ENCODE data around the gene SBSN. TPM values are rescaled to one million over a fixed set of nuclear protein-coding genes. Genes with fewer than 3 reads are reported as not detected.
A peak's percentile ranks its signal among the peaks of the same experiment; 100 is the strongest.

The SBSN gene
- total and polyA plus RNA-seq, 5 experiments from 2014 or later = 0.31 TPM; not detected in 4

- Mint-ChIP-seq H3K27ac (no peak overlapping the region), H3K36me3 (peaks cover 0 to 2% (median 0%) of the 10 kb centered on the region in 3 donors)
- no peak for ATAC-seq
Observed at GRCh38 chr19:35539850-35540249, 11.7 kb upstream of the SBSN start.

DNA sequence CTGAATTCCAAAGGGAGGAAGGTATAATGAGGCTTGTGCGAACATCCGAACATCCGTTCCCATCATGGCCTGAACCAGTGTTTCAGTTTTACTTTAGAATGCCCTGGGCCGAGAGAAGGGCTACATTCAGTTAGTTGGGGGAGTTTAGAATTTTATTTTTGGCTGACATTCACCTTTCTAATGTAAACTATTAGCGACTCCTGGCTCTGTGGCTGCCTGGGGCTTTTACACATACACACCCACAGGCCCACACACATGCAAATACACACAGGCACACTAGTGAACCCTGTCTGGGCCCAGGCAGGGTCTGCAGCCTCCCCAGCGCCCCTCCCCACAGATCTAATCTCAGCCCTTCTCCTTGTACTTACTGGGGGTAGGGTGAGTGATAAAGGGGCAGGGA, 11.2 kb upstream of the SBSN start:
- DNase-seq (no peak), ATAC-seq (no peak)
- no peaks in the 10 kb centered on the region for H3K9me3 Mint-ChIP-seq
- H3K27me3 Mint-ChIP-seq = no peaks in the 10 kb centered on the region
- POLR2A ChIA-PET = no interaction called here
- no peak overlapping the region for H3K4me3 Mint-ChIP-seq
- peak overlapping the region in 1 of 10 donors; percentile 9 for H3K27ac Mint-ChIP-seq
- peaks cover 0 to 2% (median 0%) of the 10 kb centered on the region in 3 donors for H3K36me3 Mint-ChIP-seq
- H3K4me1 Mint-ChIP-seq = peaks cover 7 to 22% (median 16%) of the 10 kb centered on the region in 4 donors

More at GRCh38 chr19:35539850-35540249, 11.7 kb upstream of the SBSN start:
- no peaks in the 10 kb centered on the region for H3K27me3 Mint-ChIP-seq
- H3K4me3 Mint-ChIP-seq = no peak overlapping the region
- no peak for DNase-seq
- H3K4me1 Mint-ChIP-seq = peaks cover 8 to 27% (median 19%) of the 10 kb centered on the region in 4 donors
- POLR2A ChIA-PET = no interaction called here
- no peaks in the 10 kb centered on the region for H3K9me3 Mint-ChIP-seq

GRCh38 chr19:35534803-35535480, 6.8 kb upstream of the SBSN start:
- Mint-ChIP-seq H3K27ac (peak overlapping the region in 6 of 10 donors; percentile 9 to 76 (median 56)), H3K4me3 (peak overlapping the region in 7 of 10 donors; percentile 10 to 71 (median 38))
- POLR2A ChIA-PET = no interaction called here

DNA sequence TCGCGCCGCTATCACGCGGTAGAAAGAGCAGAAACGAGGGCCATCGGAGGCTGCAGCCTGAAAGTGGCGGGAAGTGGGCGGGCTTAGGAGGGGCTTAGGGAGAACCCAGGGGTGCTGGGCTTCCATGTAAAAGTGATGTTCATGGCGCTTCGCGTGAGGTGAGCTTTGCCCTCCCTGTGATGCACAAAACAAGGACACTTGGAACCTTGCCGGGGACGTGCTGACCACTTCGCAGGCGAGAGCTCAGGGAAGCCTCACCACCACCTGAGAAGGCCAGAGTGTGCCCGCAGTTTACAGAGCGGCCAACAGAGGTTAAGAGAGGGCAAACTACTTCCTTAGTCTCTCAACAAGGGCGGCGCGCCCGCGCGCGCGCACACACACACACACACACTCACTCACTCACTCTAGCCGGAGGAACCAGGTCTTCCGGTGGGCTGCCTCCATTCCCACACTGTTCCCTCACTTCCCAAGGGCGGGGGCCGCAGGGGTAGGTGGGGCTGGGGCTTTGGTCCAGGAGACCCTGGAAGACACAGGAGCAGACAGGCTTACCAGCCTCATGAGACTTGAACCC, 5.8 kb upstream of the SBSN start:
- H3K4me3 Mint-ChIP-seq = peak overlapping the region; percentile 80 to 91 (median 86)
- peaks cover 0 to 14% (median 6%) of the 10 kb centered on the region in 5 donors for H3K27me3 Mint-ChIP-seq
- POLR2A ChIA-PET = no interaction called here
- DNase-seq (peak; percentile 19 to 81 (median 54)), ATAC-seq (peak; percentile 91 to 95)
- peak overlapping the region; percentile 36 to 95 (median 88) for H3K27ac Mint-ChIP-seq
- peaks cover 12 to 23% (median 21%) of the 10 kb centered on the region in 4 donors for H3K4me1 Mint-ChIP-seq
- no peaks in the 10 kb centered on the region for H3K9me3 Mint-ChIP-seq
- no peaks in the 10 kb centered on the region for H3K36me3 Mint-ChIP-seq

More at GRCh38 chr19:35534803-35535480, 6.8 kb upstream of the SBSN start:
- ATAC-seq = no peak
- no peaks in the 10 kb centered on the region for H3K36me3 Mint-ChIP-seq
- no peak for DNase-seq
- no peaks in the 10 kb centered on the region for H3K9me3 Mint-ChIP-seq
- H3K4me1 Mint-ChIP-seq = peaks cover 12 to 28% (median 27%) of the 10 kb centered on the region in 4 donors
- peaks cover 0 to 8% (median 4%) of the 10 kb centered on the region in 5 donors for H3K27me3 Mint-ChIP-seq

GRCh38 chr19:35533201-35533821, 5.2 kb upstream of the SBSN start, which contains the start of gene GAPDHS:
TSS of gene GAPDHS (plus strand) at chr19:35533456. CDS start at chr19:35533528, 72 bp downstream.
- Mint-ChIP-seq H3K4me1 (peaks cover 12 to 23% (median 21%) of the 10 kb centered on the region in 4 donors), H3K27me3 (peaks cover 4 to 20% (median 12%) of the 10 kb centered on the region in 5 donors), H3K36me3 (no peaks in the 10 kb centered on the region), H3K9me3 (no peaks in the 10 kb centered on the region), H3K27ac (peak within 1 kb of the TSS; percentile 36 to 95 (median 88)), H3K4me3 (peak within 1 kb of the TSS; percentile 80 to 91 (median 86))
- ATAC-seq (peak in 1 of 2 donors; percentile 29), DNase-seq (no peak)
- POLR2A ChIA-PET = no interaction called here

DNA sequence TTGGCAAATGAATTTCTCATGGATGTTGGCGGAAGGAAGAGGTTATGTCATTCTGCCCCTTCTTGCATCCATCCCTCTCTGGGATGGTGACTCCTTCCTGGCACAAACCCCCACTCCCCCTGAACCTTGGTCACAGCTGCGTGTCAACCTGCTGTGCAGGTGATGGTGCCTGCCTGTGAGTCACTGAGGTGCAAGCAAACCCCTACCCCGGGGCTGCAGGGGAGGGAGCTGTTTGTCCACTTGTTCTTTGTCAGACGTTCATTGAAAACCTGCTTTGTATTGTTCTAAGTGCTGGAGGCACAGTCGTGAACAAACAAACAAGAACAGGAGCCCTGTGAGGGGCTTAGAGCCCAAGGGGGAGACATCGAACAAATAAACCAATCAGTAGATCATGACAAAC, 3.2 kb upstream of the SBSN start:
- Mint-ChIP-seq H3K4me1 (peaks cover 14 to 22% (median 18%) of the 10 kb centered on the region in 4 donors), H3K4me3 (peak overlapping the region in 2 of 10 donors; percentile 14 to 50), H3K9me3 (no peaks in the 10 kb centered on the region), H3K27ac (peak overlapping the region in 1 of 10 donors; percentile 87), H3K27me3 (peaks cover 9 to 40% (median 23%) of the 10 kb centered on the region in 5 donors), H3K36me3 (no peaks in the 10 kb centered on the region)
- DNase-seq (no peak), ATAC-seq (no peak)
- POLR2A ChIA-PET = no interaction called here

GRCh38 chr19:35529241-35530218, 1.4 kb upstream of the SBSN start:
- Mint-ChIP-seq H3K4me1 (peaks cover 12 to 17% (median 14%) of the 10 kb centered on the region in 4 donors), H3K4me3 (no peak overlapping the region), H3K9me3 (no peaks in the 10 kb centered on the region), H3K36me3 (no peaks in the 10 kb centered on the region), H3K27me3 (peaks cover 9 to 43% (median 31%) of the 10 kb centered on the region in 5 donors), H3K27ac (no peak overlapping the region)
- no peak for DNase-seq
- ATAC-seq = no peak
- POLR2A ChIA-PET = no interaction called here

- Mint-ChIP-seq H3K27ac (no peak overlapping the region), H3K4me3 (no peak overlapping the region)
Observed at GRCh38 chr19:35525873-35526272, 2.2 kb downstream of the SBSN start.

DNA sequence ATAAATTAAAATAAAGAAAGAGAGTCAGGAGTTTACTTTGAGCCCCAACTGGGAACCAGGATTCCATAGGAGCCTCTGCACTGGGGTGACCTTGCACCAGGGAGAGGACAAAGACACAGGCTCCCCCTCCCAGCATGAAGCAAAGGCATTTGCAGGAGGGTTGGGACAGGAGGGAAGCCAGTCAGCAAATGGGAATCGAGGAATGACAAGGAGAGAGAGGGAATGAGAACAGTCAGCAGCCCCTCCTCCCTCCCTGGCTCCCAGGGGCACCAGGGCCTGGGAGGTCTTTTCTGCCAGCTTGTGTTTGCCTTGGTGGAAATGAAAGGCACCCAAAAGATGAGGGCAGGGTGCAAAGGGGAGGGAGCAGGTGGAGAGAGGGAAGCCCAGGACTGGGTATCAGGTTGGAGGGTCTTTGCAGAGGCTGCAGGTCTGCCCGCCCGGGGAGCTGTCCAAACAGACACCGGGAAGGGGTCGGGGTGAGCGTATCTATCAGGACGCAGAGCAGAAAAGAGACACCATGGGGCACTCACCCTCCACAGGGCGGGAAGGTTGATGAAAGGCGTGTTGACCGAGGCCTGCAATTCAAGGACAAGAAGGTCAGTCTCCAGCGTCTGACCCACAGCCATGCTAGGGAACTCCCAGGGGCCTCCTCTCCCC, 3.8 kb downstream of the SBSN start:
- Mint-ChIP-seq H3K4me3 (no peak overlapping the region), H3K27ac (no peak overlapping the region), H3K36me3 (no peaks in the 10 kb centered on the region), H3K9me3 (no peaks in the 10 kb centered on the region), H3K4me1 (peaks cover 0 to 3% (median 0%) of the 10 kb centered on the region in 4 donors), H3K27me3 (peaks cover 9 to 48% (median 34%) of the 10 kb centered on the region in 5 donors)
- no peak for ATAC-seq
- POLR2A ChIA-PET = no interaction called here
- no peak for DNase-seq

More at GRCh38 chr19:35525873-35526272, 2.2 kb downstream of the SBSN start:
- H3K36me3 Mint-ChIP-seq = no peaks in the 10 kb centered on the region
- POLR2A ChIA-PET = no interaction called here
- ATAC-seq (no peak), DNase-seq (no peak)
- H3K27me3 Mint-ChIP-seq = peaks cover 9 to 44% (median 32%) of the 10 kb centered on the region in 5 donors
- H3K4me1 Mint-ChIP-seq = peaks cover 0 to 3% (median 0%) of the 10 kb centered on the region in 4 donors
- no peaks in the 10 kb centered on the region for H3K9me3 Mint-ChIP-seq

DNA sequence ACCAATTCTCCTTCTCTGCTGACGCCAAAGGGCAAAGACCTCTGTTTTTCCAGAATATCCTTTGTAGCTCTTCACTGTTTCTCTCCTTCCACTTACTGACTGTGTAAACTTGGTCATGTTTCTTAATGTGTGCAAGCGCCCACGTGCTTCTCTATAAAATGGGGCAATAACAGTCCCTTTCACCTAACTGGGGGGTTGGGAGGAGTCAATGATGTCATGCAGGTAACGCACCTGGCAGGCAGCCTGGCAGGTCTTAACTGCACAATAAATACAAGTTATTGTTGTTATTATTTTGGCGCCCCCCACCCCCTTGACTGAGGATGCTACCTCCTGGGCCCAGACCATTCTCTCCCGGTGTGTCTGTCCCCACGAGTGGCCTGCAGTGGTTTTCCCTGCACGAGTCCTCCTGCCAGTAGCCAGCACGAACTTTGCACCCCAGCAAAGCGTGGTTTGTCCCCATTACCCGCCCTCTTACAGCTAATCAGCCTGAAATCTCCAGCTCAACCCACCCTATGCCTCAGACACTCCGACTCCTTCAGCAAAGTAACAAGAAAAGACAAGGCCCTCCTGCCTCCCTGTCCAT, 5.3 kb downstream of the SBSN start:
- POLR2A ChIA-PET = no interaction called here
- Mint-ChIP-seq H3K4me1 (peaks cover 0 to 2% (median 0%) of the 10 kb centered on the region in 4 donors), H3K27me3 (peaks cover 5 to 37% (median 21%) of the 10 kb centered on the region in 5 donors), H3K36me3 (no peaks in the 10 kb centered on the region), H3K9me3 (no peaks in the 10 kb centered on the region), H3K27ac (peak overlapping the region in 1 of 10 donors; percentile 12), H3K4me3 (no peak overlapping the region)
- ATAC-seq (no peak), DNase-seq (no peak)

- POLR2A ChIA-PET = no interaction called here
- H3K27me3 Mint-ChIP-seq = peaks cover 3 to 29% (median 15%) of the 10 kb centered on the region in 5 donors
- ATAC-seq = no peak
Observed at GRCh38 chr19:35521124-35521743, 6.9 kb downstream of the SBSN start.

More at GRCh38 chr19:35521124-35521743, 6.9 kb downstream of the SBSN start:
- DNase-seq = no peak
- no peaks in the 10 kb centered on the region for H3K36me3 Mint-ChIP-seq
- no peak overlapping the region for H3K4me3 Mint-ChIP-seq
- H3K9me3 Mint-ChIP-seq = no peaks in the 10 kb centered on the region
- H3K4me1 Mint-ChIP-seq = no peaks in the 10 kb centered on the region
- H3K27ac Mint-ChIP-seq = no peak overlapping the region

Data from naive thymus-derived CD8-positive, alpha-beta T cell (primary cell).